ENCODE measurements around the gene CABS1.

DNA sequence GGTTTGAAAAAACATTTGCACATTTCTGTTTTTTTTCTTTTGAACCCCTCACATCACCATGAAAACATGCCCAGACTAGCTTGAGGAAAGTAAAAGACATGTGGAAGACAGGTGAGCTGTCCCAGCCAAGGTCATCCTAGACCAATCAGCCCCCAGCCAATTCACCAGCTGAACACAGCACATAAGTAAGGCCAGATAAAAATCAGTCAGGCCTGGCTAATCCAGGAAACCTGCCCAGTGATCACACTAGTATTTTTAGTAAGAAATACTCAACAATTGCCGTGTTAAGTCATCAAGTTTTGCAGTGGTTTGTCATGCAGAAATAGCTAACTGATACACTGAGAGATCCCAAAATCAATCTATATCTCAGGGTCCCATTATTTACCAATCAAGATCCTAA is 21.4 kb downstream of the CABS1 start:
- no peak for TF ChIP-seq POLR2AphosphoS5 (IDR thresholded peaks at IDR 0.05; ENCODE audit: insufficient read depth, low read depth, low read length)
- TF ChIP-seq, protein P1, sequence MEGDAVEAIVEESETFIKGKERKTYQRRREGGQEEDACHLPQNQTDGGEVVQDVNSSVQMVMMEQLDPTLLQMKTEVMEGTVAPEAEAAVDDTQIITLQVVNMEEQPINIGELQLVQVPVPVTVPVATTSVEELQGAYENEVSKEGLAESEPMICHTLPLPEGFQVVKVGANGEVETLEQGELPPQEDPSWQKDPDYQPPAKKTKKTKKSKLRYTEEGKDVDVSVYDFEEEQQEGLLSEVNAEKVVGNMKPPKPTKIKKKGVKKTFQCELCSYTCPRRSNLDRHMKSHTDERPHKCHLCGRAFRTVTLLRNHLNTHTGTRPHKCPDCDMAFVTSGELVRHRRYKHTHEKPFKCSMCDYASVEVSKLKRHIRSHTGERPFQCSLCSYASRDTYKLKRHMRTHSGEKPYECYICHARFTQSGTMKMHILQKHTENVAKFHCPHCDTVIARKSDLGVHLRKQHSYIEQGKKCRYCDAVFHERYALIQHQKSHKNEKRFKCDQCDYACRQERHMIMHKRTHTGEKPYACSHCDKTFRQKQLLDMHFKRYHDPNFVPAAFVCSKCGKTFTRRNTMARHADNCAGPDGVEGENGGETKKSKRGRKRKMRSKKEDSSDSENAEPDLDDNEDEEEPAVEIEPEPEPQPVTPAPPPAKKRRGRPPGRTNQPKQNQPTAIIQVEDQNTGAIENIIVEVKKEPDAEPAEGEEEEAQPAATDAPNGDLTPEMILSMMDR (IDR thresholded peaks at IDR 0.05; ENCODE audit: extremely low read depth in 1 of 2, insufficient read depth in 1 of 2, low read depth in 1 of 2, low read length in 2 of 2) = no peak
- TF ChIP-seq EZH2 (IDR thresholded peaks at IDR 0.05; ENCODE audit: borderline replicate concordance, low read depth, low read length, severe bottlenecking) = no peak
- TF ChIP-seq JUN (IDR thresholded peaks at IDR 0.05; ENCODE audit: borderline replicate concordance, insufficient read depth, insufficient read length, low read depth) = no peak
- no peak for TF ChIP-seq POLR2A (IDR thresholded peaks at IDR 0.05; ENCODE audit: low read depth, low read length)
- TF ChIP-seq, protein P2, sequence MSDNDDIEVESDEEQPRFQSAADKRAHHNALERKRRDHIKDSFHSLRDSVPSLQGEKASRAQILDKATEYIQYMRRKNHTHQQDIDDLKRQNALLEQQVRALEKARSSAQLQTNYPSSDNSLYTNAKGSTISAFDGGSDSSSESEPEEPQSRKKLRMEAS (IDR thresholded peaks at IDR 0.05; ENCODE audit: insufficient read depth, insufficient read length) = no peak
- TF ChIP-seq FOS (IDR thresholded peaks at IDR 0.05; ENCODE audit: borderline replicate concordance, insufficient read depth, low read length) = no peak
